Measurements from ENCODE around the gene HOXA9.
A peak's percentile ranks its signal among the peaks of the same experiment; 100 is the strongest.

The HOXA9 gene

GRCh38 chr7:27148031-27148755 is 17.1 kb downstream of the HOXA9 start:
- DNase-seq (ENCODE audit: insufficient read length, low spot score): no peak
- FAIRE-seq: no peak
- TF ChIP-seq POLR2A (IDR thresholded peaks at IDR 0.05; ENCODE audit: low read depth, low read length): no peak

- no peak for TF ChIP-seq POLR2A (IDR thresholded peaks at IDR 0.05; ENCODE audit: low read depth, low read length)
- DNase-seq (ENCODE audit: insufficient read length, low spot score) (no peak), FAIRE-seq (no peak)
Observed at GRCh38 chr7:27147199-27148030, 17.9 kb downstream of the HOXA9 start, which contains the start of gene HOXA6. HOXA6 (minus strand) TSS chr7:27147774; CDS start chr7:27147749, 25 bp downstream.

- FAIRE-seq (no peak), DNase-seq (ENCODE audit: insufficient read length, low spot score) (no peak)
- no peak for TF ChIP-seq POLR2A (IDR thresholded peaks at IDR 0.05; ENCODE audit: low read depth, low read length)
Observed at GRCh38 chr7:27146491-27147198, 18.7 kb downstream of the HOXA9 start.

GRCh38 chr7:27145914-27146412 is 19.4 kb downstream of the HOXA9 start:
- no peak for DNase-seq (ENCODE audit: insufficient read length, low spot score)
- FAIRE-seq: no peak
- no peak for TF ChIP-seq POLR2A (IDR thresholded peaks at IDR 0.05; ENCODE audit: low read depth, low read length)

- DNase-seq (ENCODE audit: insufficient read length, low spot score): no peak
- TF ChIP-seq POLR2A (IDR thresholded peaks at IDR 0.05; ENCODE audit: low read depth, low read length): no peak
- FAIRE-seq: no peak
Observed at GRCh38 chr7:27145165-27145913, 20.0 kb downstream of the HOXA9 start.

GRCh38 chr7:27144781-27145164 is 20.6 kb downstream of the HOXA9 start:
- FAIRE-seq (no peak), DNase-seq (ENCODE audit: insufficient read length, low spot score) (no peak)
- no peak for TF ChIP-seq POLR2A (IDR thresholded peaks at IDR 0.05; ENCODE audit: low read depth, low read length)

- DNase-seq (ENCODE audit: insufficient read length, low spot score) (no peak), FAIRE-seq (no peak)
- no peak for TF ChIP-seq POLR2A (IDR thresholded peaks at IDR 0.05; ENCODE audit: low read depth, low read length)
Observed at GRCh38 chr7:27143950-27144780, 21.2 kb downstream of the HOXA9 start.

GRCh38 chr7:27143023-27143949 is 22.1 kb downstream of the HOXA9 start, which contains the start of gene HOXA5:
HOXA5 (minus strand) TSS chr7:27143681; CDS start chr7:27143607, 74 bp downstream.
- DNase-seq (ENCODE audit: insufficient read length, low spot score): peak; percentile 100
- peak; percentile 92 for FAIRE-seq
- TF ChIP-seq POLR2A (IDR thresholded peaks at IDR 0.05; ENCODE audit: low read depth, low read length): peak; percentile 13; the same call in 1 of the 2 replicates

GRCh38 chr7:27142580-27143022 is 22.7 kb downstream of the HOXA9 start:
- FAIRE-seq (no peak), DNase-seq (ENCODE audit: insufficient read length, low spot score) (no peak)
- no peak for TF ChIP-seq POLR2A (IDR thresholded peaks at IDR 0.05; ENCODE audit: low read depth, low read length)

GRCh38 chr7:27141923-27142579 is 23.3 kb downstream of the HOXA9 start:
- FAIRE-seq (no peak), DNase-seq (ENCODE audit: insufficient read length, low spot score) (peak; percentile 87)
- TF ChIP-seq POLR2A (IDR thresholded peaks at IDR 0.05; ENCODE audit: low read depth, low read length): no peak
